ENCODE results near the gene FAM186B.

DNA sequence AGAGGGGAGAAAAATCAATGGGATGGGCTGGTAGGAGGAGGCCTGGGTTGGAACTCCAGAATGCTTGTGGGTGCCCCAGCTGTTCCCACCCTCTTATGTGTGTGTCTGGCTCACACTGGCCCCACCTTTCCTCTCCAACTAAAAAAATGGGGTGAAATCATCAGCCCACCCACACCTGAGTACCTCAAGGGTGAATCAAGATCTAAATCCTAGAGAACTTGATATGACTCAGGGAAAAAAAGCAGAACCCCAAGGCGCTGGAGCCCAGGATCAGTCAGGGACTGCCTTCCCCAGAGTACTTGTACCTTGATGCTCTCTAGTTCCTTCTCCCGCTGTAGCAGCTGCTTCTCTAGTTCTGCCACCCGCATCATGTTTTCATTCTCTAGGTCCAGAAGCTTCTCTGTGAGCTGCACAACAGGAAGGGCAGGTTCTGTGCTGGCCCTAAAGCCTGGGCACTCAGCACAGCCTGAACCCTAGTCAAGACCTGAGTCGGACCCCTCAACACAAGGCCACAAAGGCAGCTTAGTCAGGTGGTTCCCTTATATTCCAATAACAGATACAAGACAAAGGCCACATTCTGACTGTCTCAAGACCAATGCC is 47.6 kb upstream of the FAM186B start:
- no peak for TF ChIP-seq NFRKB (IDR thresholded peaks at IDR 0.05)
- TF ChIP-seq HDGF (IDR thresholded peaks at IDR 0.05; ENCODE audit: borderline replicate concordance), result no peak
